Hepatocyte (in vitro differentiated cells): Measurements from ENCODE around the gene NRCAM. TPM values are rescaled to one million over a fixed set of nuclear protein-coding genes. Genes with fewer than 3 reads are reported as not detected.

Experiments
- DNase-seq: peaks from one replicate; pipeline ENCODE4 v3.0.0-alpha.2; 2016; ENCODE audit warnings: low spot score
- H2AFZ ChIP-seq: fragments of 200-600 bp; sonication (generic); 2 replicates; pipeline ENCODE4 v1.6.0; 2016; ENCODE audit warnings: antibody characterized with exemption, mild to moderate bottlenecking
- H3K27ac ChIP-seq: fragments of 200-600 bp; sonication (generic); 2 replicates; pipeline ENCODE4 v1.5.1; 2016; ENCODE audit warnings: mild to moderate bottlenecking
- H3K27me3 ChIP-seq: fragments of 200-600 bp; sonication (generic); 2 replicates; pipeline ENCODE4 v1.6.1; 2016
- H3K36me3 ChIP-seq: fragments of 200-600 bp; sonication (generic); replicated peaks from 2 replicates; pipeline ENCODE4 v1.5.1; 2016; ENCODE audit warnings: low read depth; ENCODE audit not compliant: insufficient read depth
- H3K4me1 ChIP-seq: fragments of 200-600 bp; sonication (generic); 2 replicates; pipeline ENCODE4 v1.5.1; 2016; ENCODE audit warnings: mild to moderate bottlenecking, moderate library complexity; ENCODE audit not compliant: insufficient read depth
- H3K4me2 ChIP-seq: fragments of 200-600 bp; sonication (generic); 2 replicates; pipeline ENCODE4 v1.6.0; 2016
- H3K4me3 ChIP-seq: fragments of 200-600 bp; sonication (generic); 2 replicates; pipeline ENCODE4 v1.5.1; 2016; ENCODE audit warnings: mild to moderate bottlenecking
- H3K79me2 ChIP-seq: fragments of 200-600 bp; sonication (generic); 2 replicates; pipeline ENCODE4 v1.6.0; 2017; ENCODE audit warnings: mild to moderate bottlenecking
- H3K9me2 ChIP-seq: fragments of 200-600 bp; sonication (generic); replicated peaks from 2 replicates; pipeline ENCODE4 v1.6.0; 2017; ENCODE audit warnings: mild to moderate bottlenecking; ENCODE audit not compliant: insufficient read depth
- H3K9me3 ChIP-seq: fragments of 200-600 bp; sonication (generic); 2 replicates; pipeline ENCODE4 v1.5.1; 2016; ENCODE audit warnings: low read depth, mild to moderate bottlenecking
- H4K20me1 ChIP-seq: fragments of 200-600 bp; sonication (generic); 2 replicates; pipeline ENCODE4 v1.6.0; 2016; ENCODE audit warnings: mild to moderate bottlenecking; ENCODE audit not compliant: insufficient read depth, poor library complexity, severe bottlenecking
- CTCF ChIP-seq: fragments of 200-600 bp; sonication (generic); IDR thresholded peaks from 2 replicates; pipeline ENCODE4 v1.5.1; 2016; ENCODE audit warnings: antibody characterized with exemption, mild to moderate bottlenecking; ENCODE audit not compliant: poor library complexity
- EZH2 ChIP-seq: fragments of 200-600 bp; sonication (generic); IDR thresholded peaks from 2 replicates; pipeline ENCODE4 v1.6.1; 2016; ENCODE audit warnings: antibody characterized with exemption, mild to moderate bottlenecking, borderline replicate concordance
- EZH2phosphoT487 ChIP-seq: fragments of 200-600 bp; sonication (generic); IDR thresholded peaks from one replicate; pipeline ENCODE4 v1.6.1; 2018; ENCODE audit warnings: antibody characterized with exemption, mild to moderate bottlenecking, low read depth, moderate library complexity; ENCODE audit not compliant: unreplicated experiment, severe bottlenecking
- WGBS: methylation state at CpG from one replicate; pipeline ENCODE4 v1.1.6; 2016; ENCODE audit warnings: low lambda C conversion rate; ENCODE audit errors: missing lambda C conversion rate; 5-methylcytosine and 5-hydroxymethylcytosine counted together
- polyA plus RNA-seq: library from polyadenylated mRNA; unstranded; fragments of >200 nt; fragmentation: Nextera tagmentation; extraction: Ambion mirVana; gene quantifications from 2 replicates; pipeline ENCODE4 v1.2.1, GENCODE V29; 2016
- total RNA-seq: library from RNA; depleted of rRNA; stranded (reverse); fragments of >200 nt; gene quantifications from 2 replicates; pipeline ENCODE4 v1.2.3, GENCODE V29; 2014

The NRCAM gene
- total and polyA plus RNA-seq, 2 experiments from 2014 or later, result 16.0 to 34.4 TPM

GRCh38 chr7:108246227-108246837 lies 209.9 kb downstream of the NRCAM start:
- peak; percentile 52 for DNase-seq

GRCh38 chr7:108245523-108246226 lies 210.6 kb downstream of the NRCAM start:
- Histone ChIP-seq H3K27ac (peak overlapping the region; percentile 70), H3K4me2 (no peak overlapping the region), H3K9me3 (no peaks in the 10 kb centered on the region), H2AFZ (no peak overlapping the region), H3K79me2 (no peaks in the 10 kb centered on the region), H3K4me3 (no peak overlapping the region), H4K20me1 (no peaks in the 10 kb centered on the region), H3K36me3 (no peaks in the 10 kb centered on the region), H3K9me2 (no peaks in the 10 kb centered on the region), H3K27me3 (no peaks in the 10 kb centered on the region), H3K4me1 (no peaks in the 10 kb centered on the region)
- 69% methylated on average over 2 of the region's 2 CpGs for WGBS
- no peak for TF ChIP-seq EZH2phosphoT487
- no peak for TF ChIP-seq EZH2
- TF ChIP-seq CTCF, result no peak
- no peak for DNase-seq

More at GRCh38 chr7:108246227-108246837, 209.9 kb downstream of the NRCAM start:
- H3K79me2 ChIP-seq, result no peaks in the 10 kb centered on the region
- H3K4me3 ChIP-seq, result no peak overlapping the region
- no peaks in the 10 kb centered on the region for H3K9me3 ChIP-seq
- H3K4me2 ChIP-seq, result no peak overlapping the region
- 50% methylated on average over 1 of the region's 1 CpG for WGBS
- H3K9me2 ChIP-seq, result no peaks in the 10 kb centered on the region
- no peaks in the 10 kb centered on the region for H4K20me1 ChIP-seq
- TF ChIP-seq EZH2phosphoT487, result no peak
- no peak for TF ChIP-seq CTCF
- no peak for TF ChIP-seq EZH2
- H3K27ac ChIP-seq, result peak overlapping the region; percentile 70
- H3K27me3 ChIP-seq, result no peaks in the 10 kb centered on the region
- H2AFZ ChIP-seq, result no peak overlapping the region
- H3K4me1 ChIP-seq, result no peaks in the 10 kb centered on the region
- H3K36me3 ChIP-seq, result no peaks in the 10 kb centered on the region

- no peak for DNase-seq
- no peak for TF ChIP-seq EZH2phosphoT487
- no peak for TF ChIP-seq EZH2
- TF ChIP-seq CTCF, result no peak
- WGBS, result 97% methylated on average over 3 of the region's 3 CpGs
- Histone ChIP-seq H3K9me3 (no peaks in the 10 kb centered on the region), H3K27me3 (no peaks in the 10 kb centered on the region), H2AFZ (no peak overlapping the region), H4K20me1 (no peaks in the 10 kb centered on the region), H3K79me2 (no peaks in the 10 kb centered on the region), H3K4me1 (no peaks in the 10 kb centered on the region), H3K4me3 (no peak overlapping the region), H3K4me2 (no peak overlapping the region), H3K27ac (no peak overlapping the region), H3K9me2 (no peaks in the 10 kb centered on the region), H3K36me3 (no peaks in the 10 kb centered on the region)
Measured at GRCh38 chr7:108244110-108244509, 212.1 kb downstream of the NRCAM start.
